HepG2 (cell line): ENCODE data around the gene FAM163B.

ENCODE experiments used
- HCFC1 ChIP-seq: fragments of 150-350 bp; IDR thresholded peaks from 2 replicates; pipeline ENCODE4 v1.6.1; 2014; ENCODE audit warnings: low read depth, low read length
- PHB2 ChIP-seq: fragments of 450-650 bp; IDR thresholded peaks from 2 replicates; pipeline ENCODE4 v1.6.1; 2018; ENCODE audit not compliant: partially characterized antibody
- TF ChIP-seq, protein P1 (sequence below): sonication (generic); formaldehyde crosslinking; conservative IDR thresholded peaks from 2 replicates; pipeline ENCODE4 v1.4.0; 2020; ENCODE audit warnings: missing genetic modification reagents
- TF ChIP-seq, protein P2 (sequence below): sonication (generic); formaldehyde crosslinking; IDR thresholded peaks from 2 replicates; pipeline ENCODE4 v1.5.0; 2020; ENCODE audit warnings: mild to moderate bottlenecking, missing genetic modification reagents, moderate library complexity

DNA sequence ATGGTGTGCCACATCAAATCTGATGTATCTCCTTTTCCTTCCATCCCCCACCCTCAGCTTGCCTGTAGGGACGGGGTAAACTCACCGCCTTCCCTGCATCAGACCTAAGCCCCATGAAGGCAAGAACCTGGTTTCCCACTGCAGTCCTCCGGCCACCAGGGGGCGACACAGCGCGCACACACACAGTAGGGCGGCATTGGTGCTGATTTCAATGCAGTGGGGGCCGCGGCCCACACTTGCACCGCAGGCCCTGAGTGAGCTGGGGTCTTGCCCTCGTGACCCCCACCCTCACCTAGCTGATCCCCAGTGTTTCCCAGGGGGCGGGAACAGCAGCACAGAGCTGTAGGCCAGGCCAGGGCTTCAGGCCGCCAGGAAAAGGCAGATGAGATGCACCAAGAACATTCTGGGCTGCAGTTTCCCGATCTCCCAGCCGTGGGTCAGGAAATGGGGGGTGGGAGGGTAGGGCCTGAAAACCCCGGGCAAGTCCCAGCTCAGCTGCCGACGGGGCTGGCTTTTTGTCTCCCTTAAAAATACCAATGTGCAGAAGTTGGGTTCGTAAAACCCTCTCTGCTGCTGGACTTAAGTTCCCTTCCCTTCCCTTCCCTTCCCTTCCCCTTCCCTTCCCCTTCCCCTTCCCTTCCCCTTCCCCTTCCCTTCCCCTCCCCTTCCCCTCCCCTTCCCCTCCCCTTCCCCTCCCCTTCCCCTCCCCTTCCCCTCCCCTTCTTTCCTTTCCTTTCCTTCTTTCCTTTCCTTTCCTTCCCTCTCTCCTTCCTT is 19.5 kb downstream of the FAM163B start:
- no peak for TF ChIP-seq PHB2
- TF ChIP-seq, protein P1, sequence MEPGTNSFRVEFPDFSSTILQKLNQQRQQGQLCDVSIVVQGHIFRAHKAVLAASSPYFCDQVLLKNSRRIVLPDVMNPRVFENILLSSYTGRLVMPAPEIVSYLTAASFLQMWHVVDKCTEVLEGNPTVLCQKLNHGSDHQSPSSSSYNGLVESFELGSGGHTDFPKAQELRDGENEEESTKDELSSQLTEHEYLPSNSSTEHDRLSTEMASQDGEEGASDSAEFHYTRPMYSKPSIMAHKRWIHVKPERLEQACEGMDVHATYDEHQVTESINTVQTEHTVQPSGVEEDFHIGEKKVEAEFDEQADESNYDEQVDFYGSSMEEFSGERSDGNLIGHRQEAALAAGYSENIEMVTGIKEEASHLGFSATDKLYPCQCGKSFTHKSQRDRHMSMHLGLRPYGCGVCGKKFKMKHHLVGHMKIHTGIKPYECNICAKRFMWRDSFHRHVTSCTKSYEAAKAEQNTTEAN (CRISPR knock-in tag) = no peak
- TF ChIP-seq HCFC1 = no peak
- TF ChIP-seq, protein P2, sequence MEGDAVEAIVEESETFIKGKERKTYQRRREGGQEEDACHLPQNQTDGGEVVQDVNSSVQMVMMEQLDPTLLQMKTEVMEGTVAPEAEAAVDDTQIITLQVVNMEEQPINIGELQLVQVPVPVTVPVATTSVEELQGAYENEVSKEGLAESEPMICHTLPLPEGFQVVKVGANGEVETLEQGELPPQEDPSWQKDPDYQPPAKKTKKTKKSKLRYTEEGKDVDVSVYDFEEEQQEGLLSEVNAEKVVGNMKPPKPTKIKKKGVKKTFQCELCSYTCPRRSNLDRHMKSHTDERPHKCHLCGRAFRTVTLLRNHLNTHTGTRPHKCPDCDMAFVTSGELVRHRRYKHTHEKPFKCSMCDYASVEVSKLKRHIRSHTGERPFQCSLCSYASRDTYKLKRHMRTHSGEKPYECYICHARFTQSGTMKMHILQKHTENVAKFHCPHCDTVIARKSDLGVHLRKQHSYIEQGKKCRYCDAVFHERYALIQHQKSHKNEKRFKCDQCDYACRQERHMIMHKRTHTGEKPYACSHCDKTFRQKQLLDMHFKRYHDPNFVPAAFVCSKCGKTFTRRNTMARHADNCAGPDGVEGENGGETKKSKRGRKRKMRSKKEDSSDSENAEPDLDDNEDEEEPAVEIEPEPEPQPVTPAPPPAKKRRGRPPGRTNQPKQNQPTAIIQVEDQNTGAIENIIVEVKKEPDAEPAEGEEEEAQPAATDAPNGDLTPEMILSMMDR (CRISPR knock-in tag) = peak; percentile 75
